Hepatocyte (in vitro differentiated cells): Measurements from ENCODE around the gene EXOC3L4. TPM values are rescaled to one million over a fixed set of nuclear protein-coding genes. Genes with fewer than 3 reads are reported as not detected.

ENCODE experiments used
- DNase-seq: peaks from one replicate; pipeline ENCODE4 v3.0.0-alpha.2; 2016; ENCODE audit warnings: low spot score
- H2AFZ ChIP-seq: fragments of 200-600 bp; sonication (generic); 2 replicates; pipeline ENCODE4 v1.6.0; 2016; ENCODE audit warnings: antibody characterized with exemption, mild to moderate bottlenecking
- H3K27ac ChIP-seq: fragments of 200-600 bp; sonication (generic); 2 replicates; pipeline ENCODE4 v1.5.1; 2016; ENCODE audit warnings: mild to moderate bottlenecking
- H3K27me3 ChIP-seq: fragments of 200-600 bp; sonication (generic); 2 replicates; pipeline ENCODE4 v1.6.1; 2016
- H3K36me3 ChIP-seq: fragments of 200-600 bp; sonication (generic); replicated peaks from 2 replicates; pipeline ENCODE4 v1.5.1; 2016; ENCODE audit warnings: low read depth; ENCODE audit not compliant: insufficient read depth
- H3K4me1 ChIP-seq: fragments of 200-600 bp; sonication (generic); 2 replicates; pipeline ENCODE4 v1.5.1; 2016; ENCODE audit warnings: mild to moderate bottlenecking, moderate library complexity; ENCODE audit not compliant: insufficient read depth
- H3K4me2 ChIP-seq: fragments of 200-600 bp; sonication (generic); 2 replicates; pipeline ENCODE4 v1.6.0; 2016
- H3K4me3 ChIP-seq: fragments of 200-600 bp; sonication (generic); 2 replicates; pipeline ENCODE4 v1.5.1; 2016; ENCODE audit warnings: mild to moderate bottlenecking
- H3K79me2 ChIP-seq: fragments of 200-600 bp; sonication (generic); 2 replicates; pipeline ENCODE4 v1.6.0; 2017; ENCODE audit warnings: mild to moderate bottlenecking
- H3K9me2 ChIP-seq: fragments of 200-600 bp; sonication (generic); replicated peaks from 2 replicates; pipeline ENCODE4 v1.6.0; 2017; ENCODE audit warnings: mild to moderate bottlenecking; ENCODE audit not compliant: insufficient read depth
- H3K9me3 ChIP-seq: fragments of 200-600 bp; sonication (generic); 2 replicates; pipeline ENCODE4 v1.5.1; 2016; ENCODE audit warnings: low read depth, mild to moderate bottlenecking
- H4K20me1 ChIP-seq: fragments of 200-600 bp; sonication (generic); 2 replicates; pipeline ENCODE4 v1.6.0; 2016; ENCODE audit warnings: mild to moderate bottlenecking; ENCODE audit not compliant: insufficient read depth, poor library complexity, severe bottlenecking
- CTCF ChIP-seq: fragments of 200-600 bp; sonication (generic); IDR thresholded peaks from 2 replicates; pipeline ENCODE4 v1.5.1; 2016; ENCODE audit warnings: antibody characterized with exemption, mild to moderate bottlenecking; ENCODE audit not compliant: poor library complexity
- EZH2 ChIP-seq: fragments of 200-600 bp; sonication (generic); IDR thresholded peaks from 2 replicates; pipeline ENCODE4 v1.6.1; 2016; ENCODE audit warnings: antibody characterized with exemption, mild to moderate bottlenecking, borderline replicate concordance
- EZH2phosphoT487 ChIP-seq: fragments of 200-600 bp; sonication (generic); IDR thresholded peaks from one replicate; pipeline ENCODE4 v1.6.1; 2018; ENCODE audit warnings: antibody characterized with exemption, mild to moderate bottlenecking, low read depth, moderate library complexity; ENCODE audit not compliant: unreplicated experiment, severe bottlenecking
- WGBS: methylation state at CpG from one replicate; pipeline ENCODE4 v1.1.6; 2016; ENCODE audit warnings: low lambda C conversion rate; ENCODE audit errors: missing lambda C conversion rate; 5-methylcytosine and 5-hydroxymethylcytosine counted together
- polyA plus RNA-seq: library from polyadenylated mRNA; unstranded; fragments of >200 nt; fragmentation: Nextera tagmentation; extraction: Ambion mirVana; gene quantifications from 2 replicates; pipeline ENCODE4 v1.2.1, GENCODE V29; 2016
- total RNA-seq: library from RNA; depleted of rRNA; stranded (reverse); fragments of >200 nt; gene quantifications from 2 replicates; pipeline ENCODE4 v1.2.3, GENCODE V29; 2014

The EXOC3L4 gene
- total and polyA plus RNA-seq, 2 experiments from 2014 or later: 35.3 to 40.3 TPM

- Histone ChIP-seq H3K27me3 (no peaks in the 10 kb centered on the region), H4K20me1 (no peaks in the 10 kb centered on the region), H3K36me3 (no peaks in the 10 kb centered on the region), H3K9me2 (no peaks in the 10 kb centered on the region), H3K4me3 (no peak overlapping the region), H3K4me1 (peaks cover 10% of the 10 kb centered on the region), H3K79me2 (peaks cover 6% of the 10 kb centered on the region), H3K27ac (no peak overlapping the region), H3K4me2 (no peak overlapping the region), H2AFZ (no peak overlapping the region), H3K9me3 (no peaks in the 10 kb centered on the region)
- 94% methylated on average over 12 of the region's 12 CpGs for WGBS
- no peak for TF ChIP-seq EZH2
- TF ChIP-seq CTCF: no peak
- TF ChIP-seq EZH2phosphoT487: no peak
- DNase-seq: no peak
Observed at GRCh38 chr14:103064978-103065377, 29.5 kb upstream of the EXOC3L4 start.

GRCh38 chr14:103065861-103066260 is 28.7 kb upstream of the EXOC3L4 start:
- Histone ChIP-seq H3K4me2 (no peak overlapping the region), H2AFZ (no peak overlapping the region), H3K27me3 (no peaks in the 10 kb centered on the region), H3K4me3 (no peak overlapping the region), H3K9me3 (no peaks in the 10 kb centered on the region), H3K4me1 (peaks cover 10% of the 10 kb centered on the region), H3K79me2 (no peaks in the 10 kb centered on the region), H3K9me2 (no peaks in the 10 kb centered on the region), H4K20me1 (no peaks in the 10 kb centered on the region), H3K27ac (no peak overlapping the region), H3K36me3 (no peaks in the 10 kb centered on the region)
- no peak for DNase-seq
- no peak for TF ChIP-seq EZH2
- TF ChIP-seq EZH2phosphoT487: no peak
- no peak for TF ChIP-seq CTCF
- WGBS: 90% methylated on average over 7 of the region's 7 CpGs

GRCh38 chr14:103066399-103066798 is 28.1 kb upstream of the EXOC3L4 start:
- Histone ChIP-seq H3K9me2 (no peaks in the 10 kb centered on the region), H3K4me1 (peaks cover 10% of the 10 kb centered on the region), H3K27ac (no peak overlapping the region), H3K36me3 (no peaks in the 10 kb centered on the region), H3K4me2 (no peak overlapping the region), H3K27me3 (no peaks in the 10 kb centered on the region), H3K4me3 (no peak overlapping the region), H3K79me2 (no peaks in the 10 kb centered on the region), H3K9me3 (no peaks in the 10 kb centered on the region), H2AFZ (no peak overlapping the region), H4K20me1 (no peaks in the 10 kb centered on the region)
- no peak for DNase-seq
- 96% methylated on average over 9 of the region's 9 CpGs for WGBS
- TF ChIP-seq CTCF: no peak
- no peak for TF ChIP-seq EZH2phosphoT487
- no peak for TF ChIP-seq EZH2
